ENCODE measurements around the gene MYLK2. TPM values are rescaled to one million over a fixed set of nuclear protein-coding genes. Genes with fewer than 3 reads are reported as not detected.

Gene MYLK2
- total RNA-seq, 1 experiment from 2014 or later = 1.5 TPM

DNA sequence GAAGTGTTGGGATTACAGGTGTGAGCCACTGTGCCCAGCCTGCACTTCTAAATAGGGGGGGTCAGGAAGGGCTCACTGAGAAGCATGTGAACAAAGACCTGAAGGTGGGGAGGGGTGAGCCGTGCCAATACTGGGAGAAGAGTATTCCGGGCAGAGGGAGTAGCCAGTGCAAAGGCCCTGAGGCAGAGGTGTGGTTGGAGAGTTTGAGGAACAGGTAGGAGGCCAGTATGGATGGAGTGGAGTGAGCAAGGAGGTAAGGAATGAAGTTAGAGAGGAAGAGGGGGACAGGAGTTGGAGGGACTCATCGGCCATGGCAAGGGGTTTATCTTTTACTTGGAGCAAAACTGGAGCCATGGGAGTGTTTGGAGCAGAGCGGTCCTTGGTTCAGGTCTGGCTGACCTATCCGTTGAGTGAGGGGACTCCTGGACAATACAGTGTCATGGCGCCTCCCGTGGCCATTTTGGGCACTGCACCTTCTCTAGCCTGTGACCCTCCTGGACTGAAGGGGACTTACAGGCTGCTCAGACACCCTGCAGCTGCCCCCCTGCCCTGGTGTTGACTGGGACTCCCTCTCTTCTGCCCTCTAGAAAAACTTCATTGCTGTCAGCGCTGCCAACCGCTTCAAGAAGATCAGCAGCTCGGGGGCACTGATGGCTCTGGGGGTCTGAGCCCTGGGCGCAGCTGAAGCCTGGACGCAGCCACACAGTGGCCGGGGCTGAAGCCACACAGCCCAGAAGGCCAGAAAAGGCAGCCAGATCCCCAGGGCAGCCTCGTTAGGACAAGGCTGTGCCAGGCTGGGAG lies 14.2 kb downstream of the MYLK2 start:
- intact Hi-C loops (cut with micrococcal nuclease; ENCODE audit: unreplicated experiment) = no loop called here
- TF ChIP-seq, protein P1, sequence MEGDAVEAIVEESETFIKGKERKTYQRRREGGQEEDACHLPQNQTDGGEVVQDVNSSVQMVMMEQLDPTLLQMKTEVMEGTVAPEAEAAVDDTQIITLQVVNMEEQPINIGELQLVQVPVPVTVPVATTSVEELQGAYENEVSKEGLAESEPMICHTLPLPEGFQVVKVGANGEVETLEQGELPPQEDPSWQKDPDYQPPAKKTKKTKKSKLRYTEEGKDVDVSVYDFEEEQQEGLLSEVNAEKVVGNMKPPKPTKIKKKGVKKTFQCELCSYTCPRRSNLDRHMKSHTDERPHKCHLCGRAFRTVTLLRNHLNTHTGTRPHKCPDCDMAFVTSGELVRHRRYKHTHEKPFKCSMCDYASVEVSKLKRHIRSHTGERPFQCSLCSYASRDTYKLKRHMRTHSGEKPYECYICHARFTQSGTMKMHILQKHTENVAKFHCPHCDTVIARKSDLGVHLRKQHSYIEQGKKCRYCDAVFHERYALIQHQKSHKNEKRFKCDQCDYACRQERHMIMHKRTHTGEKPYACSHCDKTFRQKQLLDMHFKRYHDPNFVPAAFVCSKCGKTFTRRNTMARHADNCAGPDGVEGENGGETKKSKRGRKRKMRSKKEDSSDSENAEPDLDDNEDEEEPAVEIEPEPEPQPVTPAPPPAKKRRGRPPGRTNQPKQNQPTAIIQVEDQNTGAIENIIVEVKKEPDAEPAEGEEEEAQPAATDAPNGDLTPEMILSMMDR (IDR thresholded peaks at IDR 0.05; ENCODE audit: unreplicated experiment) = peak; percentile 99
- BruUV-seq (replicated peaks) = no TSS peak
- Mint-ChIP-seq H3K36me3 (ENCODE audit: insufficient read depth, unreplicated experiment) (peaks cover 15% of the 10 kb centered on the region), H3K27ac (ENCODE audit: unreplicated experiment) (no peak overlapping the region), H3K27me3 (ENCODE audit: unreplicated experiment) (no peaks in the 10 kb centered on the region), H3K4me3 (ENCODE audit: low read depth, unreplicated experiment) (no peak overlapping the region), H3K9me3 (ENCODE audit: low read depth, unreplicated experiment) (no peaks in the 10 kb centered on the region), H3K4me1 (ENCODE audit: low read depth, unreplicated experiment) (peaks cover 17% of the 10 kb centered on the region)
- CTCF ChIA-PET = interaction anchor here (1.2 kb wide), 1 partner anchor 10 kb away, joined by 3 read pairs; no protein-coding TSS in a partner anchor
- DNase-seq = peak; percentile 84

DNA sequence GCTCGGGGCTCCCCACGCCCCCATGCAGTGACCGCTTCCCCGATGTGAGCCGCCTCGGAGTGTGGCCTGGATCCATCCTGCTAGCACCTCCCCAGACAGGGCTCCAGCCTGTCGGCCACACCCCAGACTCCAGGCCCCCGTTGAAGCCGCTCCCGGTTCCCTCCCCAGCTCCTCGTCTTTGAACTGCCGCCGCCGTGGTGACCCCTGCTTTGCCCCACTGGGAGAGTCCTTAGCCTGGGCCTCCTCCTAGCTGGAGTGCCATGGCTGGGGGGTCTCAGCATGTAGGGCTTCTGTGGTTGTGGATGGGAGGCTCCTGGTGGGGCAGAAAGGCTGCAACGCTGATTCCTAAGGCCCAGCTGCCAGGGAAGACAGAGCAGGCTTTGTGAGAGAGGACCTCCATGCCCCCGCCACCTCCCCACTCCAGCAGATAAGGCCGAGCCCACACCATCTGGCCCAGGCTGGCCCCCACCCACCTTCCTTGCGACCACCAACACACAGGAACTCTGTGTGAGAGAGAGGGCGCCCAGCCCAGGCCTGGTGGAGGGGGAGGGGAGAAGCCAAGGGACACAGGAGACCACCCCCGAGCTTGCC lies 14.9 kb downstream of the MYLK2 start:
- no peaks in the 10 kb centered on the region for H3K9me3 Mint-ChIP-seq (ENCODE audit: low read depth, unreplicated experiment)
- CTCF ChIA-PET = interaction anchor here (1.2 kb wide), 1 partner anchor 10 kb away, joined by 3 read pairs; no protein-coding TSS in a partner anchor
- no peak overlapping the region for H3K27ac Mint-ChIP-seq (ENCODE audit: unreplicated experiment)
- peaks cover 17% of the 10 kb centered on the region for H3K4me1 Mint-ChIP-seq (ENCODE audit: low read depth, unreplicated experiment)
- TF ChIP-seq, protein P1 (IDR thresholded peaks at IDR 0.05; ENCODE audit: unreplicated experiment) = no peak
- no peak overlapping the region for H3K4me3 Mint-ChIP-seq (ENCODE audit: low read depth, unreplicated experiment)
- peaks cover 15% of the 10 kb centered on the region for H3K36me3 Mint-ChIP-seq (ENCODE audit: insufficient read depth, unreplicated experiment)
- no peaks in the 10 kb centered on the region for H3K27me3 Mint-ChIP-seq (ENCODE audit: unreplicated experiment)
- no TSS peak for BruUV-seq (replicated peaks)
- DNase-seq = no peak
- intact Hi-C loops (cut with micrococcal nuclease; ENCODE audit: unreplicated experiment) = no loop called here

DNA sequence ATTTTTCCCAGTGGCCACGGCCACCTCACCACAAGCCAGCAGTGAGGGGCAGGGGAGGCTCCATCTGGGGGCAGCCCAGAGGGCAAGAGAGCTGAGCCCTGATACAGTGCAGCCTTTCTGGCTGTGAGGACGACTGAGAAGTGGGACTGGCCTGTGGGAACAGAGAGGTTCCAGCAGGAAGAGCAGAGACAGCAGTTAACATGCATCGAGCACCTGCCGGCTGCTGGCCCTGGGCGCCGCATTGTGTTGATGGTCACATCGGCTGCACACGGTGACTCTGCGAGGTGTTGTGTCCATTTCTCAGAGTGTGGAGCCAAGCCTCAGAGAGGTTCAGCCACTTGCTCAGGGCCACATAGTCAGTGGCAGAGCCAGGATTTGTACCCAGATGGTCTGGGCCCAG lies 16.4 kb downstream of the MYLK2 start:
- BruUV-seq (replicated peaks) = no TSS peak
- intact Hi-C loops (cut with micrococcal nuclease; ENCODE audit: unreplicated experiment) = loop anchor here (5.0 kb wide), 1 partner anchor 117 kb away; the partner anchor contains the start of gene PDRG1
- H3K9me3 Mint-ChIP-seq (ENCODE audit: low read depth, unreplicated experiment) = no peaks in the 10 kb centered on the region
- CTCF ChIA-PET = interaction anchor here (0.7 to 1.6 kb wide), 3 partner anchors 11 to 176 kb away, joined by 3 to 7 read pairs (median 4); no protein-coding TSS in a partner anchor
- peaks cover 15% of the 10 kb centered on the region for H3K36me3 Mint-ChIP-seq (ENCODE audit: insufficient read depth, unreplicated experiment)
- TF ChIP-seq, protein P1 (IDR thresholded peaks at IDR 0.05; ENCODE audit: unreplicated experiment) = no peak
- H3K4me1 Mint-ChIP-seq (ENCODE audit: low read depth, unreplicated experiment) = peaks cover 17% of the 10 kb centered on the region
- no peak overlapping the region for H3K27ac Mint-ChIP-seq (ENCODE audit: unreplicated experiment)
- H3K27me3 Mint-ChIP-seq (ENCODE audit: unreplicated experiment) = no peaks in the 10 kb centered on the region
- DNase-seq = no peak
- no peak overlapping the region for H3K4me3 Mint-ChIP-seq (ENCODE audit: low read depth, unreplicated experiment)

DNA sequence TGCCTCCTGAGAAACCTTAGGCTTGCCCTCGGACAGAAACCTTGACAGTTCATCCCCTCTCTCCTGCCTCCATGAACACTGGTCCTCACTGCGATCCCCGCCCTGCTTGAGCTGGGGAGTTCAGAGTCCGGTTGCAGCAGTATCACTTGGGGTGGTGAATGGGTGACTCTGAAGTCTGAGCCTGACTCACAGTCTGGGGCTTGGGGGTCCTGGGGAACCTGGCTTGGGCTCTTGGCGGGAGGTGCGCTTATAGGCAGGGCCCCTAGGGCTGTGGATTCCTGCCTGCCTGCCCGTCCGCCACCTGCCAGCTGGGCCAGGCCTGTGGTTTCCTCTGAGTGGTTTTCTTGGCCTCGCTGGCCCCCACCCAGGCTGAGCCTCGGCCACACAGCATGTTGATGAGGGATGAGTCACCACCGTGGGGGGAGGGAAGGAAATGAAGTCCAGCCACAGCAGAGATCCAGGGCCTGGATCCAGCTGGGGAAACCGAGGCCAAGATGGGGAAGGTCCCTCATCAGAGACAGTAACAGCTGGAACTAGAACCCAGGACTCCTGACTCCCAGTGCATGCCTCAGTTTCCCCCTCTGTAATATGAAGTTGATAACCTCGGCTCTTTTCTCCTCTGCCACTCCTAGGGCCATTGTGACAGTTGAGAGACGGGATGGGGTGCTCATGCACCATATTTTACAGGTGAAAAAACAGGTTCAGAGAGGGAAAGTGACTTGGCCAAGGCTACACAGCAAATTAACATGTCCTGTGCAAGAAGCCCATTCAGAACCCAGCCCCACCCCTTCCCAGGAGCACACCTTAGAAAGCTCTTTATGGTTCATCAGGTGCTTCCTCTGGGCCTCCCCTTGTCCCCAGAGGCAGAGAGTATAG lies 17.1 kb downstream of the MYLK2 start:
- TF ChIP-seq, protein P1 (IDR thresholded peaks at IDR 0.05; ENCODE audit: unreplicated experiment) = no peak
- CTCF ChIA-PET = interaction anchor here (0.6 to 1.6 kb wide), 7 partner anchors 10 to 195 kb away, joined by 3 to 7 read pairs (median 3); no protein-coding TSS in a partner anchor
- Mint-ChIP-seq H3K4me3 (ENCODE audit: low read depth, unreplicated experiment) (peak overlapping the region; percentile 6), H3K36me3 (ENCODE audit: insufficient read depth, unreplicated experiment) (peaks cover 15% of the 10 kb centered on the region), H3K27me3 (ENCODE audit: unreplicated experiment) (no peaks in the 10 kb centered on the region), H3K27ac (ENCODE audit: unreplicated experiment) (no peak overlapping the region), H3K9me3 (ENCODE audit: low read depth, unreplicated experiment) (no peaks in the 10 kb centered on the region), H3K4me1 (ENCODE audit: low read depth, unreplicated experiment) (peaks cover 17% of the 10 kb centered on the region)
- no TSS peak for BruUV-seq (replicated peaks)
- intact Hi-C loops (cut with micrococcal nuclease; ENCODE audit: unreplicated experiment) = loop anchor here (5.0 kb wide), 1 partner anchor 116 kb away; the partner anchor contains the start of gene PDRG1
- peak; percentile 97 for DNase-seq
